ENCODE measurements around the gene SLC4A3.

- TF ChIP-seq CTCF (IDR thresholded peaks at IDR 0.05; ENCODE audit: borderline replicate concordance, extremely low read depth, low read length, poor library complexity, severe bottlenecking) (no peak), EZH2 (IDR thresholded peaks at IDR 0.05; ENCODE audit: borderline replicate concordance, low read depth, low read length, severe bottlenecking) (no peak)
Observed at GRCh38 chr2:219670386-219670785, 43.0 kb downstream of the SLC4A3 start.

All from DND-41 (cell line).